HepG2 (cell line): Measurements from ENCODE around the gene TTLL11.

Experiments
- ERF ChIP-seq: IDR thresholded peaks from 2 replicates; pipeline ENCODE4 v1.6.1; 2018; ENCODE audit warnings: missing biosample characterization, missing genetic modification reagents
- GATAD2A ChIP-seq: IDR thresholded peaks from 2 replicates; pipeline ENCODE4 v1.6.1; 2016
- TCF7L2 ChIP-seq: IDR thresholded peaks from 2 replicates; pipeline ENCODE4 v1.6.1; 2011; ENCODE audit warnings: mild to moderate bottlenecking, low read depth, low read length, moderate library complexity
- ZNF589 ChIP-seq: sonication (generic); formaldehyde crosslinking; conservative IDR thresholded peaks from 2 replicates; pipeline ENCODE4 v1.8.0; 2022; ENCODE audit warnings: mild to moderate bottlenecking, moderate library complexity, missing genetic modification reagents
- ZSCAN25 ChIP-seq: sonication (generic); formaldehyde crosslinking; IDR thresholded peaks from 2 replicates; pipeline ENCODE4 v1.8.0; 2022; ENCODE audit warnings: mild to moderate bottlenecking, missing genetic modification reagents
- TF ChIP-seq, protein P1 (sequence below): sonication (generic); formaldehyde crosslinking; IDR thresholded peaks from 2 replicates; pipeline ENCODE4 v1.8.1; 2023; ENCODE audit warnings: mild to moderate bottlenecking, missing genetic modification reagents

DNA sequence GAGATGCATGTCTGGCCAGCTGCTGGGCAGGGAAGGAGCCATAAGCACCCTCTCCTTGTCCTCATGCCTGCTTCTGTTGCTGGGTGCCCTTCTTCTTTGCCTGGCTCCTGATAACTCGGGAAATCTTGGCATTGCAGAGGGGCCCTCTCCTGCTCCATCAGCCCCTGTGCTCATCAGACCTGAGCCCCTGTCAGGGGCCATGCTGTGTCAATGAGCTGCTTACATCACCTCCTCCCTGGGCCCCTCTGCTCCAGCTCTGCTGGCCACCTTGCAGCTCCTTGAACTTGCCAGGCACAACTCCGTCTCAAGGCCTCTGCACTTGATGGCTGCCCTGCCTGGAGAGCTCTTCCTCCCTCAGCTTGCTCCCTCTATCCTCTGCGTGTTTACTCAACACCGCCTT is 194.3 kb downstream of the TTLL11 start:
- TF ChIP-seq ZNF589 (CRISPR knock-in tag) (no peak), GATAD2A (no peak), ERF (CRISPR knock-in tag) (no peak), TCF7L2 (no peak), ZSCAN25 (CRISPR knock-in tag) (no peak)
- TF ChIP-seq, protein P1, sequence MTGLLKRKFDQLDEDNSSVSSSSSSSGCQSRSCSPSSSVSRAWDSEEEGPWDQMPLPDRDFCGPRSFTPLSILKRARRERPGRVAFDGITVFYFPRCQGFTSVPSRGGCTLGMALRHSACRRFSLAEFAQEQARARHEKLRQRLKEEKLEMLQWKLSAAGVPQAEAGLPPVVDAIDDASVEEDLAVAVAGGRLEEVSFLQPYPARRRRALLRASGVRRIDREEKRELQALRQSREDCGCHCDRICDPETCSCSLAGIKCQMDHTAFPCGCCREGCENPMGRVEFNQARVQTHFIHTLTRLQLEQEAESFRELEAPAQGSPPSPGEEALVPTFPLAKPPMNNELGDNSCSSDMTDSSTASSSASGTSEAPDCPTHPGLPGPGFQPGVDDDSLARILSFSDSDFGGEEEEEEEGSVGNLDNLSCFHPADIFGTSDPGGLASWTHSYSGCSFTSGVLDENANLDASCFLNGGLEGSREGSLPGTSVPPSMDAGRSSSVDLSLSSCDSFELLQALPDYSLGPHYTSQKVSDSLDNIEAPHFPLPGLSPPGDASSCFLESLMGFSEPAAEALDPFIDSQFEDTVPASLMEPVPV, result no peak
